ENCODE measurements around the gene CFDP1.

- peak; percentile 99 for TF ChIP-seq CTCF (IDR thresholded peaks at IDR 0.05; ENCODE audit: low read depth, low read length)
- peak; percentile 89 for TF ChIP-seq MYC (IDR thresholded peaks at IDR 0.05; ENCODE audit: low read depth, low read length)
These were observed 31.0 kb upstream of the CFDP1 start, which contains the start of gene TMEM170A for GRCh38 chr16:75464122-75464918.
